Fibroblast of skin of scalp (primary cell): Measurements from ENCODE around the gene MUCL3.
"Not testable (repeated sequence)": the region's sequence is repeated elsewhere in the genome, so short reads cannot be mapped to it uniquely, and the experiment has no call there.

Experiments used
- DNase-seq: peaks from one replicate; pipeline ENCODE4 v3.0.0-alpha.2; 2013

MUCL3 gene

GRCh38 chr6:30981942-30982772, 41.4 kb downstream of the MUCL3 start:
- peak; percentile 73 for DNase-seq

DNA sequence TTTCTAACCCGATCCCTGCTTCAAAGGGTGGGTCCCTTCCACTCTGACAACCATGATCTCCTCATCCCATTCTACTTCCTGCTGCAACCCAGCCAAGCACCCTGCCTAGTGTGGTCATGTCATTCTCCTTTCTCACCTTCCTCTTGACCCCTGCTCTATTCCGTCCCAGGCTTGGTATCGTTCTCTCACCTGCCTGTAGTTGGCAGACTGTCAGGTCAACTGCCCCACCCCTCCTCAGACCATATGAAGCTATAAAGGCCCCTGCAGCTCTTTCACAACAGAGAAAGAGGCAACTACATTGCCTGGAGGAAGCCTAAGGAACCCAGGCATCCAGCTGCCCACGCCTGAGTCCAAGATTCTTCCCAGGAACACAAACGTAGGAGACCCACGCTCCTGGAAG, 42.7 kb downstream of the MUCL3 start, which contains the start of gene MUC21:
MUC21 (plus strand) TSS at position 280 of the 400 bp plus-strand sequence. CDS start 241 bp downstream, outside the sequence.
- no peak for DNase-seq

GRCh38 chr6:30985490-30985889, 44.7 kb downstream of the MUCL3 start:
- DNase-seq = no peak

DNA sequence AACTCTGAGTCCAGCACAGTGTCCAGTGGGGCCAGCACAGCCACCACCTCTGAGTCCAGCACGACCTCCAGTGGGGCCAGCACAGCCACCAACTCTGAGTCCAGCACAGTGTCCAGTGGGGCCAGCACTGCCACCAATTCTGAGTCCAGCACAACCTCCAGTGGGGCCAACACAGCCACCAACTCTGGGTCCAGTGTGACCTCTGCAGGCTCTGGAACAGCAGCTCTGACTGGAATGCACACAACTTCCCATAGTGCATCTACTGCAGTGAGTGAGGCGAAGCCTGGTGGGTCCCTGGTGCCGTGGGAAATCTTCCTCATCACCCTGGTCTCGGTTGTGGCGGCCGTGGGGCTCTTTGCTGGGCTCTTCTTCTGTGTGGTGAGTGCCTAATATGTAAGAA, 46.5 kb downstream of the MUCL3 start:
- no peak for DNase-seq

GRCh38 chr6:30988209-30988825, 47.5 kb downstream of the MUCL3 start:
- no peak for DNase-seq

DNA sequence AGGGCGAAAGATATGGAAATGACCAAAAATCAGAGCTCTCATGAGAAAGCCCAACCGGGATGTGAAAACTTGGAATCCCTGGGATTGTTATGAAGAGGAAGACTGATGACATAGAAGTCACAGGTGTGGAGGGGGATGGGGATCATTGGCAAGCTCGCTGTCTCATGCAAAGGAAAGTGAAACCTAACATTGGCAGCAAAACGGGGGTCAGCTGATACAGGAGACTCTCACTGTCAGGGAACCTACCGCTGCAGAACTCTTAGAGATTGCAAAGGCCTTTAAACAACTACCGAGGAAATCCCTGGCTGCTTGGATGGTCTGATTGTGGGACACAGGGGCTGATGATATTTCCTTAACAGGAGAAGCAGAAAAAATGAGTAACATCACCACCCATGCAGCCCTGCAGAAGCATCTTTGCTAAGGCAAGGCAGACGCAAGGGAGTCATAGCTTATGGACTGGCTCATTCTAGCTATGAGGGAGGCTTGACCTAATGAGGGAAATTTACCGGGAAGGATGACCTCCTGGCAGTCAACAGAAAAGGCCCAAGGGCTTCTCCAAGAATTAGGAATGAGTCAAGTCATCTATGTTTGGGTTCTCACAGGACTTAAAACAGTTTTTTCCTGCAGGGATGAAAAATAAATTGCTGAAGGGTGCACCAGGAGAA, 49.8 kb downstream of the MUCL3 start:
- no peak for DNase-seq

DNA sequence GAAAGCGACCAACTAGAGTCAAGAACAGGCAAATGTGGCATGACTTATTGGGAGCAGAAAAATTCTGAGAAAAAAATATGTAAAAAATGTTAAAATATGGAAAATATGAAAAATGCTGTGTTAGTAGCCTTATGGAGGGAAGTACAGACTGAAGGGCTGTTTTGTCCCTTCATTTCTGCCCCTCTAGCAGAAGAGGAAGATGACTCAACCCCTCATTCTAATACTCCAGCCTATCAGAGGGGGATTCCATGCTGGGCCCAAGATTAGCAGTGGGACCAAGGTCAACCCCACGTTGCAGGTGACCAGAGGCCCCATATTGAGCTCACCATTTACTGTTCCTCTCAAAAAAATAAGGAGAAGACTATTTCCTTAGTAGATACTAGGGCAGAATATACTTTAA, 51.1 kb downstream of the MUCL3 start:
- no peak for DNase-seq

- no peak for DNase-seq
Observed at GRCh38 chr6:30997301-30997700, 56.5 kb downstream of the MUCL3 start.

DNA sequence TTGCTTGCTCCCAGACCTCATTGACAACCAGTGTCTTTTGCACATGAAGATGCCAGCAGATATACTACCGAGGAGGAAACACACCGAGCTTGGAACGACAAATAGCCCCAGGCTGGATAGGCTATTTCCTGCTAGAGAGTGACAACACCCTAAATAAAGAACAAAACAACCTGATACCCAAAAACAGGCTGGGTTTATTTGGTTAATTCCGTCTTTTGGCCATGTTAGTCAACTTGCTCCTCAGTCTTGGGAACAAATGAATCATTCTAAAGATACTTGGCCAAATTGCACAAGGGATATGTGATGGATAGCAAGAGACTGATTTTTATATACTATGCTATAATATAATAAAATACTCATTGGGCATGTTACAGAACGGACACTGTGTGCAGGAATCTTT, 58.0 kb downstream of the MUCL3 start:
- no peak for DNase-seq

- not testable (repeated sequence) for DNase-seq
Observed at GRCh38 chr6:31000067-31000860, 59.5 kb downstream of the MUCL3 start.

DNA sequence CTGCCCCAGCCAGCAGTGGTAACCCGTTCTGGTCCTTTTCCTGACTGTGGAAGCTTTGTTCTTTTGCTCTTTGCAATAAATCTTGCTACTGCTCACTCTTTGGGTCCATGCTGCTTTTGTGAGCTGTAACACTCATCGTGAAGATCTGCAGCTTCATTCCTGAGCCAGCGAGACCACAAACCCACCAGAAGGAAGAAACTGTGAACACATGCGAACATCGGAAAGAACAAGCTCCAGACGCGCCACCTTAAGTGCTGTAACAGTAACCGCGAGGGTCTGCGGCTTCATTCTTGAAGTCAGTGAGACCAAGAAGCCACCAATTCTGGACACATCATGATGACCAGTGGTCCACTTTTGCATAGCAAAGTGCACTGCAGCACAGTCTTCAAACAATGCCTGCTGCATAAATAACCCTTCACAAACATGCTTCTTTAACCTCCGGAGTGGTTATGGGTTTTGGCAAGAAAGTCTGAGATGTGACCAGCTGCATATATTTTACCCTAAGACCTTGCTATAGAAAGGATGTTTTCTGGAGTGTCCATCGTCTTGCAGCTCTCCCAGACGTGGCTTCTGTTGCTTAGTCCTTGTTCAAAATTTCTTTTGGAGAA, 60.6 kb downstream of the MUCL3 start:
- DNase-seq = no peak

GRCh38 chr6:31002471-31002870, 61.7 kb downstream of the MUCL3 start:
- DNase-seq = no peak
